ENCODE data around the gene SLC8A2. TPM values are rescaled to one million over a fixed set of nuclear protein-coding genes. Genes with fewer than 3 reads are reported as not detected.
"Not testable (repeated sequence)": the region's sequence is repeated elsewhere in the genome, so short reads cannot be mapped to it uniquely, and the experiment has no call there.

The SLC8A2 gene
- total and polyA plus RNA-seq, 2 donors (not counting 1 experiment from before 2014, with no cell fraction given) = 0.07 TPM; not detected in 1

GRCh38 chr19:47387623-47388022 is 84.1 kb downstream of the SLC8A2 start:
- H3K27me3 ChIP-seq (replicated peaks in 1 of 4; ENCODE audit: control extremely low read depth in 1 of 4, control insufficient read depth in 3 of 4, insufficient read depth in 4 of 4, low read length in 3 of 4); H3K4me1 ChIP-seq (ENCODE audit: control insufficient read depth in 2 of 2, insufficient read depth in 2 of 2, low read length in 2 of 2); H3K79me2 ChIP-seq (ENCODE audit: control insufficient read depth, insufficient read depth, low read length); DNase-seq; H3K4me2 ChIP-seq (replicated peaks; ENCODE audit: low read depth, low read length, poor library complexity, severe bottlenecking); H3K27ac ChIP-seq (ENCODE audit: low read length in 2 of 2); H3K9me3 Mint-ChIP-seq (ENCODE audit: insufficient read depth); POLR2A ChIA-PET; H3K4me3 ChIP-seq (ENCODE audit: control extremely low read depth in 1 of 5, extremely low read depth in 1 of 5, insufficient read depth in 1 of 5, low read depth in 2 of 5, low read length in 4 of 5); H2AFZ ChIP-seq (ENCODE audit: insufficient read depth, low read depth, low read length, poor library complexity, severe bottlenecking); ATAC-seq (ENCODE audit: low read depth); H3K27ac Mint-ChIP-seq; intact Hi-C loops (cut with micrococcal nuclease); H3K36me3 ChIP-seq (replicated peaks in 1 of 2; ENCODE audit: control extremely low read depth in 1 of 2, control insufficient read depth in 1 of 2, extremely low read depth in 1 of 2, insufficient read depth in 2 of 2, low read length in 1 of 2); H4K20me1 ChIP-seq (ENCODE audit: control insufficient read depth, insufficient read depth, low read length, poor library complexity, severe bottlenecking); H3K9ac ChIP-seq (ENCODE audit: low read length); CTCF ChIA-PET; H3K9me3 ChIP-seq (ENCODE audit: control extremely low read depth in 1 of 3, control insufficient read depth in 2 of 3, insufficient read depth in 1 of 3, low read length in 2 of 3); H3K4me3 Mint-ChIP-seq: not testable (repeated sequence)
- WGBS (ENCODE audit: insufficient coverage) = 86% methylated on average over 3 of the region's 3 CpGs
- H3K4me1 Mint-ChIP-seq = peaks cover 13% of the 10 kb centered on the region
- H3K27me3 Mint-ChIP-seq = peaks cover 11% of the 10 kb centered on the region

DNA sequence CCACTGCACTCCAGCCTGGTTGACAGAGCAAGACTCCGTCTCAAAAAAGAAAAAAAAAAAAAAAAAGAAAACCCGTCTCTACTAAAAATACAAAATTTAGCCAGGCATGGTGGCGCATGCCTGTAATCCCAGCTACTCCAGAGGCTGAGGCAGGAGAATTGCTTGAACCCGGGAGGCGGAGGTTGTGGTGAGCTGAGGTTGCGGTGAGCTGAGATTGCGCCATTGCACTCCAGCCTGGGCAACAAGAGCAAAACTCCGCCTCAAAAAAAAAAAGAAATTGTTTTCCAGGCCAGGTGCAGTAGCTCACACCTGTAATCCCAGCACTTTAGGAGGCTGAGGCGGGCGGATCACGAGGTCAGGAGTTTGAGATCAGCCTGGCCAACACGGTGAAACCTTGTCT is 85.1 kb downstream of the SLC8A2 start:
- H3K4me3 Mint-ChIP-seq; CTCF ChIA-PET; H4K20me1 ChIP-seq (ENCODE audit: control insufficient read depth, insufficient read depth, low read length, poor library complexity, severe bottlenecking); H3K4me3 ChIP-seq (ENCODE audit: control extremely low read depth in 1 of 5, extremely low read depth in 1 of 5, insufficient read depth in 1 of 5, low read depth in 2 of 5, low read length in 4 of 5); H3K9me3 ChIP-seq (ENCODE audit: control extremely low read depth in 1 of 3, control insufficient read depth in 2 of 3, insufficient read depth in 1 of 3, low read length in 2 of 3); H3K4me2 ChIP-seq (replicated peaks; ENCODE audit: low read depth, low read length, poor library complexity, severe bottlenecking); H3K36me3 ChIP-seq (replicated peaks in 1 of 2; ENCODE audit: control extremely low read depth in 1 of 2, control insufficient read depth in 1 of 2, extremely low read depth in 1 of 2, insufficient read depth in 2 of 2, low read length in 1 of 2); H3K79me2 ChIP-seq (ENCODE audit: control insufficient read depth, insufficient read depth, low read length); intact Hi-C loops (cut with micrococcal nuclease); H3K9me3 Mint-ChIP-seq (ENCODE audit: insufficient read depth); H2AFZ ChIP-seq (ENCODE audit: insufficient read depth, low read depth, low read length, poor library complexity, severe bottlenecking); POLR2A ChIA-PET; DNase-seq; H3K27me3 Mint-ChIP-seq; H3K9ac ChIP-seq (ENCODE audit: low read length); H3K27ac ChIP-seq (ENCODE audit: low read length in 2 of 2); ATAC-seq (ENCODE audit: low read depth); H3K27me3 ChIP-seq (replicated peaks in 1 of 4; ENCODE audit: control extremely low read depth in 1 of 4, control insufficient read depth in 3 of 4, insufficient read depth in 4 of 4, low read length in 3 of 4); H3K27ac Mint-ChIP-seq: not testable (repeated sequence)
- H3K4me1 Mint-ChIP-seq = peaks cover 20% of the 10 kb centered on the region
- peaks cover 5 to 15% of the 10 kb centered on the region in 2 donors for H3K4me1 ChIP-seq (ENCODE audit: control insufficient read depth in 2 of 2, insufficient read depth in 2 of 2, low read length in 2 of 2)
- WGBS (ENCODE audit: insufficient coverage) = 96% methylated on average over 10 of the region's 12 CpGs

- H3K4me1 Mint-ChIP-seq = peaks cover 17% of the 10 kb centered on the region
- ChIA-PET POLR2A (interaction anchor here (0.6 kb wide), 1 partner anchor 21 kb away, joined by 4 read pairs; no protein-coding TSS in a partner anchor), CTCF (interaction anchor here (0.6 to 1.3 kb wide), 2 partner anchors 11 to 1814 kb away, joined by 3 to 6 read pairs; no protein-coding TSS in a partner anchor)
- H3K4me1 ChIP-seq (ENCODE audit: control insufficient read depth in 2 of 2, insufficient read depth in 2 of 2, low read length in 2 of 2) = peaks cover 9 to 15% of the 10 kb centered on the region in 2 donors
- H3K27me3 Mint-ChIP-seq; ATAC-seq (ENCODE audit: low read depth); H3K27ac ChIP-seq (ENCODE audit: low read length in 2 of 2); H2AFZ ChIP-seq (ENCODE audit: insufficient read depth, low read depth, low read length, poor library complexity, severe bottlenecking); H3K4me2 ChIP-seq (replicated peaks; ENCODE audit: low read depth, low read length, poor library complexity, severe bottlenecking); H3K9ac ChIP-seq (ENCODE audit: low read length); H3K27ac Mint-ChIP-seq; H4K20me1 ChIP-seq (ENCODE audit: control insufficient read depth, insufficient read depth, low read length, poor library complexity, severe bottlenecking); intact Hi-C loops (cut with micrococcal nuclease); H3K4me3 ChIP-seq (ENCODE audit: control extremely low read depth in 1 of 5, extremely low read depth in 1 of 5, insufficient read depth in 1 of 5, low read depth in 2 of 5, low read length in 4 of 5); H3K4me3 Mint-ChIP-seq; DNase-seq; H3K79me2 ChIP-seq (ENCODE audit: control insufficient read depth, insufficient read depth, low read length); H3K27me3 ChIP-seq (replicated peaks in 1 of 4; ENCODE audit: control extremely low read depth in 1 of 4, control insufficient read depth in 3 of 4, insufficient read depth in 4 of 4, low read length in 3 of 4); H3K9me3 Mint-ChIP-seq (ENCODE audit: insufficient read depth): not testable (repeated sequence)
- H3K36me3 ChIP-seq (replicated peaks in 1 of 2; ENCODE audit: control extremely low read depth in 1 of 2, control insufficient read depth in 1 of 2, extremely low read depth in 1 of 2, insufficient read depth in 2 of 2, low read length in 1 of 2) = peaks cover 0 to 21% of the 10 kb centered on the region in 2 experiments
- no CpG with 5 or more reads among the region's 4 CpGs for WGBS (ENCODE audit: insufficient coverage)
- peaks cover 0 to 13% (median 0%) of the 10 kb centered on the region in 3 donors for H3K9me3 ChIP-seq (ENCODE audit: control extremely low read depth in 1 of 3, control insufficient read depth in 2 of 3, insufficient read depth in 1 of 3, low read length in 2 of 3)
Observed at GRCh38 chr19:47384533-47384932, 87.2 kb downstream of the SLC8A2 start.

GRCh38 chr19:47383890-47384289 is 87.8 kb downstream of the SLC8A2 start:
- DNase-seq; H3K79me2 ChIP-seq (ENCODE audit: control insufficient read depth, insufficient read depth, low read length); H3K9ac ChIP-seq (ENCODE audit: low read length); H2AFZ ChIP-seq (ENCODE audit: insufficient read depth, low read depth, low read length, poor library complexity, severe bottlenecking); H3K4me3 Mint-ChIP-seq; H3K27ac Mint-ChIP-seq; H3K4me2 ChIP-seq (replicated peaks; ENCODE audit: low read depth, low read length, poor library complexity, severe bottlenecking); H3K27me3 Mint-ChIP-seq; H4K20me1 ChIP-seq (ENCODE audit: control insufficient read depth, insufficient read depth, low read length, poor library complexity, severe bottlenecking); H3K4me3 ChIP-seq (ENCODE audit: control extremely low read depth in 1 of 5, extremely low read depth in 1 of 5, insufficient read depth in 1 of 5, low read depth in 2 of 5, low read length in 4 of 5); POLR2A ChIA-PET; H3K27me3 ChIP-seq (replicated peaks in 1 of 4; ENCODE audit: control extremely low read depth in 1 of 4, control insufficient read depth in 3 of 4, insufficient read depth in 4 of 4, low read length in 3 of 4); H3K27ac ChIP-seq (ENCODE audit: low read length in 2 of 2); H3K9me3 Mint-ChIP-seq (ENCODE audit: insufficient read depth); intact Hi-C loops (cut with micrococcal nuclease); ATAC-seq (ENCODE audit: low read depth): not testable (repeated sequence)
- 80% methylated on average over 2 of the region's 5 CpGs for WGBS (ENCODE audit: insufficient coverage)
- peaks cover 0 to 21% of the 10 kb centered on the region in 2 experiments for H3K36me3 ChIP-seq (replicated peaks in 1 of 2; ENCODE audit: control extremely low read depth in 1 of 2, control insufficient read depth in 1 of 2, extremely low read depth in 1 of 2, insufficient read depth in 2 of 2, low read length in 1 of 2)
- CTCF ChIA-PET = interaction anchor here (1.3 to 2.4 kb wide), 2 partner anchors 8 to 11 kb away, joined by 6 to 7 read pairs; no protein-coding TSS in a partner anchor
- H3K4me1 ChIP-seq (ENCODE audit: control insufficient read depth in 2 of 2, insufficient read depth in 2 of 2, low read length in 2 of 2) = peaks cover 9 to 15% of the 10 kb centered on the region in 2 donors
- H3K4me1 Mint-ChIP-seq = peaks cover 17% of the 10 kb centered on the region
- peaks cover 0 to 13% (median 0%) of the 10 kb centered on the region in 3 donors for H3K9me3 ChIP-seq (ENCODE audit: control extremely low read depth in 1 of 3, control insufficient read depth in 2 of 3, insufficient read depth in 1 of 3, low read length in 2 of 3)
